HG02885 (cell line): Measurements from ENCODE around the gene PLBD2.

ENCODE experiments used
- ATAC-seq: cut with Tn5 transposase; IDR thresholded peaks from one replicate; pipeline ENCODE4 v1.9.1; 2021; ENCODE audit warnings: mild to moderate bottlenecking; ENCODE audit not compliant: unreplicated experiment, poor library complexity

PLBD2 gene

DNA sequence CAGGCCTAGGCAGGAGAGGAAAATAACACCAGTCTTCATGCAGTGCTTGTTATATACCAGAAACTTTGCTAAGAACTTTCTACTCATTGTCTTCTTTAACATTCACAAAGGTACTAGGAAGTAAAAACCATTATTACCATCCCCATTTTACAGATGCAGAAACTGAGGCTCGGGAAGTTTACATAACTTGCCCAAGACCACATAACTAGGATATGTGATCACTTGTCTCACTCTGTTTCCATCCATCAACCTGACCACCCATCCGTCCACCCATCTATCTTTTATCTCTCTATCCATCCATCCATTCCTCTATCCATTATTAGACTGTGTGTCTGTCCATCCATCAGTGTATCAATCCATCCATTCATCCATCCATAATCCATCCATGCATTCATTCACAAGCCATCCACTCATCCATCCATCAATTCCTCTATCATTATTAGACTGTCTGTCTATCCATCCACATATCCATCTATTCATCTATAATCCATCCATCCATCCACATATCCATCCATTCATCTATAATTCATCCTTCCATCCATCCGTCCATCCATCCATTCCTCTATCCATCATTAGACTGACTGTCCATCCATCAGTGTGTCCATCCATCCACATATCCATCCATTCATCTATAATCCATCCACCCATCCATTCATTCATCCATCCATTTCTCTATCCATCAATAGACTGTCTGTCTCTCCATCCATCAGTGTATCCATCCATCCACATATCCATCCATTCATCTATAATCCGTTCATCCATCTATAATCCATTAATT lies 80.3 kb downstream of the PLBD2 start:
- no peak for ATAC-seq

DNA sequence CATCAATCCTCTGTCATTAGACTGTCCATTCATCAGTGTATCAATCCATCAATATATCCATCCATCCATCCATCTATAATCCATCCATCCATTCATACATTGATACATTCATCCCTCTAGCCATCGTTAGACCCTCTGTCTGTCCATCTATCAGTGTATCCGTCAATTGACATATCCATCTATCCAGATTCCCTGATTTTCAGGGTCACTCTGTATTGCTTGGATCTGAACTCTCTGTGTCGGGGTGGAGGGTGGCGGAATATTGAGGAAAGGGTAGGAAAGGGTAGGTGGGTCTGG lies 80.9 kb downstream of the PLBD2 start:
- no peak for ATAC-seq

DNA sequence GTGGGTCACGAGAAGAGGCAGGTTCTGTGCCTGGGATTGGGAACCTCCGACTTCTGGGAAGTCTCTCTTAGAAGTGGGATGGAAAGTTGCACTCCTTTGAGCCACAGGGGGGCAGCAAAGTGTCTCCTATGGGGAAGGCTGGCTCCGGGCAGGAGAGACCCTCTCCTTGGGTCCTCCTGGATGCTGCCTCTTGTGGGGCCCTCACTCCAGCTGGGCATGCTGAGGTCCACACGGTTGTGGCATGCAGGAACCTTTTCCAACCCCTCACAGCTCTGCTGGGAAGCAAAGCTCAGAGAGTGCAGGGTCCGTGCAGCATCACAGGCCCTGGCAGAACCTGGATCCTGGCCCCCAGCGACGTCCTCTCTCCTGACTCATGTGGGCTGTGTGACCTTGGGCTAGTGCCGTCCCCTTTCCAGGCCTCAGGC lies 81.2 kb downstream of the PLBD2 start:
- ATAC-seq, result no peak

DNA sequence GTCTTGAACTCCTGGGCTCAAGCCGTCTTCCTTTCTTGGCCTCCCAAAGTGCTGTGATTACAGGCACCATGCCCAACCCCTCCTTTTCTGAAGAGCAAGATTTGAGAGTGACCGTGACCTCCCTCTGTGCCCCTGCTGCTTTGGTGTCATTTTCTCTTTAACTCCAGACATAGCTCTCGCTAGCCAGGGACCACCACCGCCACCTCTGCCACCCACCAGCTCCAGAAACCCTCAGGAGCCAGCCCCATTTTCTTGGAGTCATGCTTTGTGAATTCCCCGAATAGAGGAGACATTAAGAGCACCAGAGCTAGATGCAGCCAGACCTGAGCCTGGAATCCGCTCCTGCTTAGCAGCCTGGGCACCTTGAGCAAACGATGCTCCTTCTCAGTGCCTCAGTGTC lies 81.9 kb downstream of the PLBD2 start:
- no peak for ATAC-seq
